ENCODE results near the gene DHRS12.

Gene DHRS12

DNA sequence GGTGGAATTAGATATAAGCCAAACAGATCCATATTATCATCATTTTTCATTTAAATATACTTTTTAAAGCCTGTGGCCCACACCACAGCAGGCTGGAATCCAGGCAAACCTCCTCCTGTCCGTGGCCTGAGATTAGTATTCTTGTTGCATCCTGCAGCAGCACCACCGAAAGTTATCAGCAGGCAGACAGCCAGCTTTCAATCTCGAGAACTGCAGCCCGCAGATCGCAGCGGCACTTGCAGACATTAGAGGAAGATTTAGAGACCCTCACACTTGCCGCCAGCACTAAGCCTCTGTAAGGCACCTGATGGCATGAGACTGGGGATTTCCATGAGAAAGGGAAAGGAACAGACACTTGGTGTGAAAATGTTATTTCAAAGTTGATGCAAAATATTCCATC is 7.4 kb downstream of the DHRS12 start:
- TF ChIP-seq, protein P1, sequence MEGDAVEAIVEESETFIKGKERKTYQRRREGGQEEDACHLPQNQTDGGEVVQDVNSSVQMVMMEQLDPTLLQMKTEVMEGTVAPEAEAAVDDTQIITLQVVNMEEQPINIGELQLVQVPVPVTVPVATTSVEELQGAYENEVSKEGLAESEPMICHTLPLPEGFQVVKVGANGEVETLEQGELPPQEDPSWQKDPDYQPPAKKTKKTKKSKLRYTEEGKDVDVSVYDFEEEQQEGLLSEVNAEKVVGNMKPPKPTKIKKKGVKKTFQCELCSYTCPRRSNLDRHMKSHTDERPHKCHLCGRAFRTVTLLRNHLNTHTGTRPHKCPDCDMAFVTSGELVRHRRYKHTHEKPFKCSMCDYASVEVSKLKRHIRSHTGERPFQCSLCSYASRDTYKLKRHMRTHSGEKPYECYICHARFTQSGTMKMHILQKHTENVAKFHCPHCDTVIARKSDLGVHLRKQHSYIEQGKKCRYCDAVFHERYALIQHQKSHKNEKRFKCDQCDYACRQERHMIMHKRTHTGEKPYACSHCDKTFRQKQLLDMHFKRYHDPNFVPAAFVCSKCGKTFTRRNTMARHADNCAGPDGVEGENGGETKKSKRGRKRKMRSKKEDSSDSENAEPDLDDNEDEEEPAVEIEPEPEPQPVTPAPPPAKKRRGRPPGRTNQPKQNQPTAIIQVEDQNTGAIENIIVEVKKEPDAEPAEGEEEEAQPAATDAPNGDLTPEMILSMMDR (IDR thresholded peaks at IDR 0.05; ENCODE audit: borderline replicate concordance, control extremely low read depth, extremely low read depth, insufficient read depth, missing control alignments), result no peak
- in situ Hi-C loops (cut with MboI; ENCODE audit: low sequenced_read_pairs, unreplicated experiment), result loop anchor here (10.0 to 25.0 kb wide), 2 partner anchors 352 to 509 kb away; no protein-coding TSS in a partner anchor
- no peak for DNase-seq (ENCODE audit: low spot score)

DNA sequence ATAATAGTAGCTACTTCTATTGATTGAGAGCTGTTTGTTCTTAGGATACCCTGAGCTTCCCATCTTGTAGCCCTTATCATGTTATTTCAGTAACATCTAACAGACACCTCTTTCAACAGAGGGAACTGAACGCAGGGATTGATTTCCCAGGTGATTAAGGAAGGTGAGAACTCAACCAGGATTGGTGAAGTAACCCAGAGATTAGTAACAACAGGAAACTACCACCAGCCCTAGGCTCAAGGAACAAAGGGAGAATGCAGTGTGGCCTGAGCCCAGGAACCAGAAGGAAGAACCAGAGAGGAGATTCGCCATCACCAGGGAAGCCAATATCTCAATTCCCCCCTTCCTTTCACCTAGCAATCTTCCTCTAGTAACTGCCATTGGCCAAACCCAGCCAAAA is 8.5 kb downstream of the DHRS12 start:
- in situ Hi-C loops (cut with MboI; ENCODE audit: low sequenced_read_pairs, unreplicated experiment), result loop anchor here (10.0 to 25.0 kb wide), 2 partner anchors 351 to 508 kb away; no protein-coding TSS in a partner anchor
- DNase-seq (ENCODE audit: low spot score), result no peak
- TF ChIP-seq, protein P1 (IDR thresholded peaks at IDR 0.05; ENCODE audit: borderline replicate concordance, control extremely low read depth, extremely low read depth, insufficient read depth, missing control alignments), result no peak

DNA sequence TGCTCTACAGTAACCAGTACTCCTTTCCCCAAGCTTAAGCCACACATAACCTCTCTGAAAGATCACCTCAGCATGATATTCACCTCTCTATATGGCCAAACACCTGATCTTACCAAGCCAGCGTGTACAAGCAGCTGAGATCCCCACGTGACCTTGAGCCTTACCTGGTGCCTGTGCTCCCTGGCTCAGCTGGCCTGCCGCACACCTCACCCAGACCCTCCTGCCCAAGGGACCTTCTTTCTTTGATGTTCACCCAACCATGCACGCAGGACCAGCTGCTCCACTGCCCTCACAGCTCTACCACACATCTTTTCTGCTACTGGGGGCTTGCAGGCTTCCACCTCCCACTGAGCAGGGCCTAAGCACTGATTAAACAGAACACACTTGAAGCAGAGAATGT is 9.0 kb downstream of the DHRS12 start:
- in situ Hi-C loops (cut with MboI; ENCODE audit: low sequenced_read_pairs, unreplicated experiment), result loop anchor here (10.0 to 25.0 kb wide), 2 partner anchors 350 to 508 kb away; no protein-coding TSS in a partner anchor
- TF ChIP-seq, protein P1 (IDR thresholded peaks at IDR 0.05; ENCODE audit: borderline replicate concordance, control extremely low read depth, extremely low read depth, insufficient read depth, missing control alignments), result no peak
- DNase-seq (ENCODE audit: low spot score), result no peak

DNA sequence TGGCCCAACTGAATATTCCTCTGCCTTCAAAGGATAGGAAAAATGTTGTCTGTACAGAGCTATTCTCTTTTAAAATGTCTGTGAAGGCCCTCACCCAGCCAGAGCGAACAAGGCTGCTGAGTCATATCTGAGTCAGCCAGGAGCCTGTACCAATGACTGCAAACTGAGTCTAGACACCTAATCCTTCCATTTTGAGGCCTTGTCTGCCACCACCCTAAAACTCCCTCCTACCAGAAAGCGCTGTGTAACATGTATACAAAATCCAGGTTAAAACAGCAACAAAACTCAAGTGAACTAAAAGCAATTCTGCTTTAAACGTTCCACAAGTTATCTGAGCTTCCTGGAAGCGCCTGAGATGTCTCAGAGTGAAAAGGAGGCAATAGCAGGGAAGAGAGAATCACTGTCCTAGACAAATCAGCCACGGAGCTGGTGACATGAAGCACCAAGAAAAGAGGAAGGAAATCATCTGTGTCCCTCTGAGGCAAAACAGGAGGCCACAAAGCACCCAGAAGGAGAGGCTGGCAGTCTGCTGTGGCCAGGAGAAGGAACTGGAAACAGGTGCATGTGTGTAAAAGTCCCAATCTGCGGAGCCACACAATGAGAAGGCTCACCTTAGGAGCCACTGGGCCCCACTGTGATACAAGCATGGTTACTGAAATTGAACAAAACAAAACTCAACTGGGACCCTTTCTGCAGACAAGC is 10.2 kb downstream of the DHRS12 start:
- no peak for DNase-seq (ENCODE audit: low spot score)
- in situ Hi-C loops (cut with MboI; ENCODE audit: low sequenced_read_pairs, unreplicated experiment), result loop anchor here (10.0 to 25.0 kb wide), 2 partner anchors 349 to 506 kb away; no protein-coding TSS in a partner anchor
- TF ChIP-seq, protein P1 (IDR thresholded peaks at IDR 0.05; ENCODE audit: borderline replicate concordance, control extremely low read depth, extremely low read depth, insufficient read depth, missing control alignments), result no peak

DNA sequence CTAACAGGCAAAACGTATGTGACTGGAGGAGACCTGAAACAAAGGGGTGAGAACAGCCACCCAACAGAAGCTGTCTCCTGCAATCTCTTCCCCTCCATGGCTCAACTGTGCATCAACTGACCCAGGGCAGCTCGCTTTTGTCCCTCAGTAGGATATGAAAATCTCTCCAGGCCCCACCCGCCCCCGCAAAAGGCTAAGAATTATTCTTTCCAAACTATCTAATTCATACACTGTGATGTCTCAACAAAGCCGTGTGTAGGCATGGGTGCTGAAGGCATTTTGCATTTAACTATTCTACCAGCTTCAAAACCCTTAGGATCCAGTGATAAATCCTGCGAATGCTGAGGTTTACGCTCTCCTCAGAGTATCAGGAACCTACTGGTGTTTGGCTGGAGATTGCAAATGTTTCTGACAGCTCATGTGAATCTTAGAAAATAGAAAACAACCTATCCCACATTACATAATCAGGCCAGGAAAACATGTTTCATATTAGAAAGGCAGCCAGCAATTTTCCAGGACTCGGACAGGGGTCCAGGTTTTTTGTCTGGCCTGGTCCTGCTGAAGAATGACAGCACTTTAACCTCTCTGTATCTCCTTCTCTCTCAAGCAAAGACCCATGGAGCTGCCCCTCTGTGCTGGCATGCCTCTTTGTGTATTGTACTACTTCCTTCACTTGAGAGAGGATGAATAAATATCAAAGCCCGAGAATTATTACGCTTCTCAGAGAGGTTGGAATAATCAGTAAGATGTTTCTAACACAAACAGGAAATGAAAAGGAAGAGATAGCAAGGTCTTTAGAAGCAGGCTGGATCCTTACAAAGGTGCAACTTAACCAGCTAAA is 17.3 kb downstream of the DHRS12 start:
- in situ Hi-C loops (cut with MboI; ENCODE audit: low sequenced_read_pairs, unreplicated experiment), result loop anchor here (25.0 kb wide), 1 partner anchor 499 kb away; no protein-coding TSS in a partner anchor
- DNase-seq (ENCODE audit: low spot score), result no peak
- TF ChIP-seq, protein P1 (IDR thresholded peaks at IDR 0.05; ENCODE audit: borderline replicate concordance, control extremely low read depth, extremely low read depth, insufficient read depth, missing control alignments), result no peak

DNA sequence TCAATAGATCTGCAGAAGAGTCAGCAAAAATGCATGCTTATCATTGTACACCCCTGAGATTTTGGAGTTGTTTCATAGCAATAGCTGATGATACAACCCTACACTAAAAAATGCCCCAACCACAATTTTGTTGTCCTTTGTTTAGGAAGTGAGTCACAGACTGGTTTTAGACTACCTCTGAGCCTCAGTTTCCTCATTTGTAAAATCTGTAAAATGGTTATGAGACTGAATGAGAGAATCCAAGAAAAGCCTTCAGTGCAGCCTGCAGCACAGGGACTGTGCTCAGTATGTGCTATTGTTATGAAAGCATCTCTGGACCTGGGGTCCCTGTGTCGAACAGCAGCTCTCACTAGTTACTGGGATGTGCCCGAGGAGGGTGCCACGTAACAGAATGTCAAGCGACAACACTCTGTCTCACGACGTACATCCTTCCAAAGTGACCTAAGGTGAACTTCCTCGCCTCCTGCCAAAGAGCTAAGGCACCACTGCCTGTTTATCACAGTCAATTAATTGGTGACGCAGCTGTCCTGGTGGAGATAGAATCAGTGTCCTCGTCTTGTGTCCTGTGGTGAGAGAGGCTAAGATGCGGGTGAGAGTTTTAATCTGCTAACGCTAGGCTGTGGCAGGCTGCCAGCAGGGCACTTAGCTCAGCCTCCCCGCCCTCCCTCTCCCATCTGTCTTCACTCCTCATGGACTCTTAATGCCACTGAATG is 18.1 kb downstream of the DHRS12 start:
- TF ChIP-seq, protein P1 (IDR thresholded peaks at IDR 0.05; ENCODE audit: borderline replicate concordance, control extremely low read depth, extremely low read depth, insufficient read depth, missing control alignments), result no peak
- DNase-seq (ENCODE audit: low spot score), result no peak
- in situ Hi-C loops (cut with MboI; ENCODE audit: low sequenced_read_pairs, unreplicated experiment), result loop anchor here (25.0 kb wide), 1 partner anchor 499 kb away; no protein-coding TSS in a partner anchor

Measured in GM13976 (cell line).